H9 (cell line): Measurements from ENCODE around the gene IL1A. TPM values are rescaled to one million over a fixed set of nuclear protein-coding genes. Genes with fewer than 3 reads are reported as not detected.

ENCODE experiments used
- DNase-seq: peaks from one replicate; pipeline ENCODE4 v3.0.0-alpha.2; 2017
- H2AFZ ChIP-seq: one replicate; pipeline ENCODE4 v1.6.1; 2013; ENCODE audit warnings: mild to moderate bottlenecking, low read length, control low read depth, moderate library complexity
- H2AK5ac ChIP-seq: 2 replicates; pipeline ENCODE4 v1.6.1; 2013; ENCODE audit warnings: low read length, control low read depth, mixed read lengths; ENCODE audit not compliant: insufficient read length
- H2BK120ac ChIP-seq: one replicate; pipeline ENCODE4 v1.6.1; 2013; ENCODE audit warnings: low read depth, mild to moderate bottlenecking, low read length, control low read depth, inconsistent platforms; ENCODE audit not compliant: poor library complexity, severe bottlenecking
- H2BK12ac ChIP-seq: 2 replicates; pipeline ENCODE4 v1.6.1; 2013; ENCODE audit warnings: low read length, control low read depth, mixed read lengths, low read depth; ENCODE audit not compliant: insufficient read length
- H2BK15ac ChIP-seq: 2 replicates; pipeline ENCODE4 v1.6.1; 2013; ENCODE audit warnings: low read depth, low read length, control low read depth
- H2BK20ac ChIP-seq: one replicate; pipeline ENCODE4 v1.6.1; 2013; ENCODE audit warnings: low read depth, mild to moderate bottlenecking, low read length, control low read depth, inconsistent platforms; ENCODE audit not compliant: poor library complexity, severe bottlenecking
- H2BK5ac ChIP-seq: 2 replicates; pipeline ENCODE4 v1.6.1; 2013; ENCODE audit warnings: low read length, control low read depth, mixed read lengths; ENCODE audit not compliant: insufficient read length
- H3K14ac ChIP-seq: 2 replicates; pipeline ENCODE4 v1.6.1; 2013; ENCODE audit warnings: low read length, control low read depth; ENCODE audit not compliant: insufficient read depth
- H3K18ac ChIP-seq: 2 replicates; pipeline ENCODE4 v1.6.1; 2013; ENCODE audit warnings: low read depth, mild to moderate bottlenecking, mixed read lengths, low read length, control low read depth; ENCODE audit not compliant: insufficient read length
- H3K23ac ChIP-seq: 2 replicates; pipeline ENCODE4 v1.6.1; 2013; ENCODE audit warnings: low read length, control low read depth, mixed read lengths, low read depth; ENCODE audit not compliant: insufficient read length
- H3K23me2 ChIP-seq: 2 replicates; pipeline ENCODE4 v1.6.1; 2013; ENCODE audit warnings: low read depth, mild to moderate bottlenecking, mixed read lengths, low read length, control low read depth; ENCODE audit not compliant: insufficient read length, poor library complexity, severe bottlenecking
- H3K27ac ChIP-seq: 2 replicates; pipeline ENCODE4 v1.5.1; 2013; ENCODE audit warnings: low read length, control low read depth, mixed read lengths, low read depth; ENCODE audit not compliant: insufficient read length
- H3K27me3 ChIP-seq: 2 replicates; pipeline ENCODE4 v1.6.1; 2013; ENCODE audit warnings: low read length, control low read depth, inconsistent platforms; ENCODE audit not compliant: insufficient read depth
- H3K4ac ChIP-seq: 2 replicates; pipeline ENCODE4 v1.6.1; 2013; ENCODE audit warnings: low read depth, mild to moderate bottlenecking, control low read depth, inconsistent platforms, low read length, moderate library complexity
- H3K4me1 ChIP-seq: 2 replicates; pipeline ENCODE4 v1.6.1; 2013; ENCODE audit warnings: low read length, control low read depth, inconsistent platforms; ENCODE audit not compliant: insufficient read depth
- H3K4me2 ChIP-seq: 2 replicates; pipeline ENCODE4 v1.6.1; 2013; ENCODE audit warnings: low read length, control low read depth, mixed read lengths; ENCODE audit not compliant: insufficient read length, insufficient read depth
- H3K56ac ChIP-seq: 2 replicates; pipeline ENCODE4 v1.6.1; 2013; ENCODE audit warnings: low read depth, mild to moderate bottlenecking, mixed read lengths, low read length, control low read depth; ENCODE audit not compliant: insufficient read length
- H3K79me1 ChIP-seq: 2 replicates; pipeline ENCODE4 v1.6.1; 2013; ENCODE audit warnings: low read depth, mild to moderate bottlenecking, moderate library complexity, low read length, control low read depth, inconsistent platforms; ENCODE audit not compliant: insufficient read depth, poor library complexity, severe bottlenecking
- H3K79me2 ChIP-seq: 2 replicates; pipeline ENCODE4 v1.6.1; 2013; ENCODE audit warnings: low read length, control low read depth, inconsistent platforms; ENCODE audit not compliant: insufficient read depth
- H3K9ac ChIP-seq: 2 replicates; pipeline ENCODE4 v1.6.1; 2013; ENCODE audit warnings: low read length, control low read depth, mixed read lengths; ENCODE audit not compliant: insufficient read length; ENCODE audit errors: extremely low read depth
- H3K9me3 ChIP-seq: one replicate; pipeline ENCODE4 v1.6.1; 2013; ENCODE audit warnings: low read depth, low read length, inconsistent platforms; ENCODE audit not compliant: control insufficient read depth
- H3T11ph ChIP-seq: one replicate; pipeline ENCODE4 v1.6.1; 2013; ENCODE audit warnings: mild to moderate bottlenecking, low read length, control low read depth, inconsistent platforms
- H4K20me1 ChIP-seq: one replicate; pipeline ENCODE4 v1.6.1; 2013; ENCODE audit not compliant: control insufficient read depth, insufficient read length, insufficient read depth
- H4K5ac ChIP-seq: 2 replicates; pipeline ENCODE4 v1.6.1; 2013; ENCODE audit warnings: low read depth, mild to moderate bottlenecking, mixed read lengths, low read length, control low read depth; ENCODE audit not compliant: insufficient read length
- H4K8ac ChIP-seq: replicated peaks from 2 replicates; pipeline ENCODE4 v1.6.1; 2013; ENCODE audit warnings: low read length, control low read depth, mixed read lengths, low read depth; ENCODE audit not compliant: insufficient read length
- H4K91ac ChIP-seq: 2 replicates; pipeline ENCODE4 v1.6.1; 2013; ENCODE audit warnings: low read depth, mild to moderate bottlenecking, moderate library complexity, mixed read lengths, low read length, control low read depth; ENCODE audit not compliant: insufficient read length
- H3K27ac Mint-ChIP-seq, 3 experiments: 2 replicates in 2 of 3; 3 replicates in 1 of 3; pipeline ENCODE4 v1.8.0; 2020 to 2021; ENCODE audit warnings: mixed read lengths in 3 of 3, mild to moderate bottlenecking in 1 of 3, moderate library complexity in 1 of 3
- H3K27me3 Mint-ChIP-seq: 2 replicates; pipeline ENCODE4 v1.8.0; 2021; ENCODE audit warnings: low read depth, mild to moderate bottlenecking, moderate library complexity, mixed read lengths
- H3K36me3 Mint-ChIP-seq, 3 experiments: 2 replicates in 2 of 3; 3 replicates in 1 of 3; pipeline ENCODE4 v1.8.0; 2020 to 2021; ENCODE audit warnings: low read depth in 3 of 3, mixed read lengths in 3 of 3; ENCODE audit not compliant: insufficient read depth in 1 of 3
- H3K4me1 Mint-ChIP-seq, 2 experiments: 2 replicates each; pipeline ENCODE4 v1.8.0; 2020; ENCODE audit warnings: mixed read lengths in 2 of 2
- H3K4me3 Mint-ChIP-seq, 2 experiments: 2 replicates in 1 of 2; 3 replicates in 1 of 2; pipeline ENCODE4 v1.8.0; 2020 to 2021; ENCODE audit warnings: mild to moderate bottlenecking in 2 of 2, mixed read lengths in 2 of 2, moderate library complexity in 1 of 2
- H3K9me3 Mint-ChIP-seq, 2 experiments: 2 replicates in 1 of 2; 3 replicates in 1 of 2; pipeline ENCODE4 v1.8.0; 2020; ENCODE audit warnings: mild to moderate bottlenecking in 2 of 2, mixed read lengths in 2 of 2, moderate library complexity in 1 of 2
- WGBS: extraction: QIAGEN DNeasy Blood & Tissue Kit; methylation state at CpG from one replicate; pipeline ENCODE4 v1.1.7; 2013; ENCODE audit warnings: missing lambda C conversion rate, low lambda C conversion rate, mixed read lengths; ENCODE audit not compliant: insufficient read length; ENCODE audit errors: extremely low coverage; 5-methylcytosine and 5-hydroxymethylcytosine counted together
- total RNA-seq: library from RNA; stranded (reverse); gene quantifications from 2 replicates; pipeline ENCODE4 v1.2.1, GENCODE V29; 2021
- TF ChIP-seq, protein P1 (sequence below): fragments of 200-600 bp; sonication (generic); conservative IDR thresholded peaks from 3 replicates; pipeline ENCODE4 v1.8.0; 2021; ENCODE audit warnings: antibody characterized with exemption, mild to moderate bottlenecking

IL1A gene
- total RNA-seq, 1 experiment from 2014 or later, result 0.35 TPM

GRCh38 chr2:112817082-112817689, 32.9 kb upstream of the IL1A start:
- no peak overlapping the region for H3T11ph ChIP-seq
- no peak overlapping the region for H2BK5ac ChIP-seq
- no peak overlapping the region for H2BK15ac ChIP-seq
- H3K27me3 ChIP-seq, result no peaks in the 10 kb centered on the region
- H3K23ac ChIP-seq, result no peak overlapping the region
- no peak overlapping the region for H3K9ac ChIP-seq
- no CpG with 5 or more reads among the region's 4 CpGs for WGBS
- H2AFZ ChIP-seq, result no peak overlapping the region
- H4K5ac ChIP-seq, result no peak overlapping the region
- no peak overlapping the region for H2BK12ac ChIP-seq
- no peaks in the 10 kb centered on the region for H3K36me3 Mint-ChIP-seq
- H2AK5ac ChIP-seq, result no peak overlapping the region
- peaks cover 62% of the 10 kb centered on the region in 2 experiments for H3K4me1 Mint-ChIP-seq
- no peaks in the 10 kb centered on the region for H3K27me3 Mint-ChIP-seq
- H3K79me2 ChIP-seq, result no peaks in the 10 kb centered on the region
- no peak overlapping the region for H3K56ac ChIP-seq
- no peaks in the 10 kb centered on the region for H3K79me1 ChIP-seq
- H3K23me2 ChIP-seq, result no peaks in the 10 kb centered on the region
- H3K4me2 ChIP-seq, result no peak overlapping the region
- H3K9me3 ChIP-seq, result no peaks in the 10 kb centered on the region
- H4K91ac ChIP-seq, result no peak overlapping the region
- H4K20me1 ChIP-seq, result no peaks in the 10 kb centered on the region
- peaks cover 0 to 3% of the 10 kb centered on the region in 2 experiments; a peak in 1 of 5 replicates for H3K9me3 Mint-ChIP-seq
- no peak overlapping the region for H2BK20ac ChIP-seq
- peaks cover 20% of the 10 kb centered on the region; the same call in 1 of the 2 replicates for H3K4me1 ChIP-seq
- H3K14ac ChIP-seq, result no peak overlapping the region
- H3K4me3 Mint-ChIP-seq, result no peak overlapping the region
- no peak overlapping the region for H4K8ac ChIP-seq
- no peak overlapping the region for H3K18ac ChIP-seq
- no peak for DNase-seq
- H3K27ac ChIP-seq, result no peak overlapping the region
- no peak overlapping the region for H2BK120ac ChIP-seq
- TF ChIP-seq, protein P1, sequence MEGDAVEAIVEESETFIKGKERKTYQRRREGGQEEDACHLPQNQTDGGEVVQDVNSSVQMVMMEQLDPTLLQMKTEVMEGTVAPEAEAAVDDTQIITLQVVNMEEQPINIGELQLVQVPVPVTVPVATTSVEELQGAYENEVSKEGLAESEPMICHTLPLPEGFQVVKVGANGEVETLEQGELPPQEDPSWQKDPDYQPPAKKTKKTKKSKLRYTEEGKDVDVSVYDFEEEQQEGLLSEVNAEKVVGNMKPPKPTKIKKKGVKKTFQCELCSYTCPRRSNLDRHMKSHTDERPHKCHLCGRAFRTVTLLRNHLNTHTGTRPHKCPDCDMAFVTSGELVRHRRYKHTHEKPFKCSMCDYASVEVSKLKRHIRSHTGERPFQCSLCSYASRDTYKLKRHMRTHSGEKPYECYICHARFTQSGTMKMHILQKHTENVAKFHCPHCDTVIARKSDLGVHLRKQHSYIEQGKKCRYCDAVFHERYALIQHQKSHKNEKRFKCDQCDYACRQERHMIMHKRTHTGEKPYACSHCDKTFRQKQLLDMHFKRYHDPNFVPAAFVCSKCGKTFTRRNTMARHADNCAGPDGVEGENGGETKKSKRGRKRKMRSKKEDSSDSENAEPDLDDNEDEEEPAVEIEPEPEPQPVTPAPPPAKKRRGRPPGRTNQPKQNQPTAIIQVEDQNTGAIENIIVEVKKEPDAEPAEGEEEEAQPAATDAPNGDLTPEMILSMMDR, result peak; percentile 27; the same call in 1 of the 3 replicates
- no peak overlapping the region for H3K27ac Mint-ChIP-seq
- no peak overlapping the region for H3K4ac ChIP-seq
